Chondrocyte (in vitro differentiated cells): ENCODE data around the gene NOS3. TPM values are rescaled to one million over a fixed set of nuclear protein-coding genes. Genes with fewer than 3 reads are reported as not detected.
A peak's percentile ranks its signal among the peaks of the same experiment; 100 is the strongest.

ENCODE experiments used
- DNase-seq: peaks from one replicate; pipeline ENCODE4 v3.0.0; 2021; ENCODE audit warnings: mixed read lengths, low spot score
- H3K27ac Mint-ChIP-seq: one replicate; pipeline ENCODE4 v1.8.0; 2021; ENCODE audit warnings: mild to moderate bottlenecking, moderate library complexity, mixed read lengths; ENCODE audit not compliant: unreplicated experiment
- H3K27me3 Mint-ChIP-seq: 2 replicates; pipeline ENCODE4 v1.8.0; 2021; ENCODE audit warnings: low read depth, mixed read lengths
- H3K36me3 Mint-ChIP-seq: 2 replicates; pipeline ENCODE4 v1.8.0; 2021; ENCODE audit warnings: low read depth, mixed read lengths
- H3K4me1 Mint-ChIP-seq: 2 replicates; pipeline ENCODE4 v1.8.0; 2021; ENCODE audit warnings: low read depth, mild to moderate bottlenecking, mixed read lengths
- H3K4me3 Mint-ChIP-seq: one replicate; pipeline ENCODE4 v1.8.0; 2021; ENCODE audit warnings: mild to moderate bottlenecking, moderate library complexity, mixed read lengths; ENCODE audit not compliant: unreplicated experiment
- H3K9me3 Mint-ChIP-seq: 2 replicates; pipeline ENCODE4 v1.8.0; 2021; ENCODE audit warnings: low read depth, mixed read lengths
- CTCF ChIP-seq: fragments of 200-600 bp; sonication (generic); IDR thresholded peaks from 2 replicates; pipeline ENCODE4 v1.5.0; 2021; ENCODE audit warnings: antibody characterized with exemption, mild to moderate bottlenecking, moderate library complexity
- long read RNA-seq: library from polyadenylated mRNA; stranded (forward); transcript quantifications from one replicate; pipeline ENCODE4 v2.0.0, GENCODE V29; 2021
- total RNA-seq: library from RNA; stranded (reverse); gene quantifications from 3 replicates; pipeline ENCODE4 v1.2.1, GENCODE V29; 2021

The NOS3 gene
- not detected in 3 replicates for total RNA-seq
- long read RNA-seq: 0 reads

DNA sequence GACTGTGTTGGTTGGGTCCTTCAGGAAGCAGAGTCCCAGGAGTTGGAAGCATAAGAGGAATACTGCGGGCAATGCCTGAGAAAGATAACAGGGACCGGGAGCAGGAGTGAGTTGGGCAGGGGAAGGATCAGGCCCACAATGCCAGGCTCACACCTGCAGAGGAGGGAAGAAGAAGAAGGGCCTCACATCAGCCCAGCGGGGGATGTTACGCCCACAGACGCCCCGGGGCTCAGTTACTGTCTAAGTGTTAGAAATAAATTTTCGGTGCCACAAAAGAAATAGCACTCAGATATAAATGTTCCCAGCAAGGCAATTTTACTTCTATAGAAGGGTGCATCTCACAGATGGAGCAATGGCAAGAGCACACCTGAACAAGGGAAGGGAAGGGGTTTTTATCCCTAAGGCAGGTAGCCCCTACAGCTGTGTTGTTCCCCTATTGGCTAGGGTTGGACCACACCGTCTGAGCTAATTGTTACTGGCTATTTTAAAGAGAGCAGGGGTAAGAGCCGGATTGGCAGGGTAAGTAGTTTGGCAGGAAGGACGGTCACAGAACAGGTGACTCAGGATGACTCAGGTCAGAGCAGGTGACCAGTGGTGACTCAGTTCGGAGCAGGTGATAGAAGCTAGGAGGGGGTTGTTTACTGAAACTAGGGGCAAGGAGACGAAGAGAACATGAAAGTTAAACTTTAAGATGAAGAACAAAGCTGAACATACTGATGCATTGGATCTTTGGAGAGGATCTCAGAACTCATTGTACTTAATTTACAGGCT, at the start of gene NOS3:
Gene NOS3, plus strand, starts transcription at position 602 of the 771 bp plus-strand sequence. CDS start 2,787 bp downstream, outside the sequence.
- DNase-seq: no peak
- peaks cover 14% of the 10 kb centered on the region for H3K4me1 Mint-ChIP-seq
- no peak within 1 kb of the TSS for H3K4me3 Mint-ChIP-seq
- no peak for TF ChIP-seq CTCF
- H3K36me3 Mint-ChIP-seq: peaks cover 2% of the 10 kb centered on the region
- H3K27me3 Mint-ChIP-seq: peaks cover 7% of the 10 kb centered on the region
- H3K27ac Mint-ChIP-seq: no peak within 1 kb of the TSS
- peaks cover 15% of the 10 kb centered on the region for H3K9me3 Mint-ChIP-seq

DNA sequence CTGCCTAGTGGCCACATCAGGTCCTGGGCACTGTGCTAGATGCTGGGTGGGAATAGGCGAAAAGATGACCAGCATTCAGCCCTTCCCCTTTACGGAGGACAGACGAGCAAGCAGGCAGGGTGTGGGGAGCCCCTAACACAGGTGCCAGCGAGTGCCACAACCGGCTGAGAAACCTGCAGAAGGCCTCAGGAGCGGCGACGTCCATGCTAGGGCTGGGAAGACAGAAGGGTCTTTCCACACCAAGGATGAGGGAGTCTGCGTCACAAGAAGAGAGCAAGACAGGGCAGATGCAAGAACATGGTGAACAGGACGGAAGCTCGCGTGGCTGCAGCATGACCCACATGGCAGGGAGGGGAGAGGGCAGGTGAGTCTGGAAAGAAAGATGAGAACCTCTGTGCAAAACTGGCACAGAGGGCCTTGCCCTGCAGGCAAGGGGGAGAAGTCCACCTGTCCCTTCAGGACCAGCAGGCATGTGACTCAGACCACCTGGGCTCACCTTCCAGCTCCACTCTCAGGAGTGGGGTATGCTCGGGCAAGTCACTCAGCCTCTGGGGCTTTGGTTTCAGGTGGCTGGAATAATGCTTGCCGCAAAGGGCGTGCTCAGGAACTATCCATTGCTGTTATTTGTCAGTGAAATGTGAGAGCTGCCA, 49.3 kb upstream of the NOS3 start:
- peak; percentile 43 for DNase-seq
- peaks cover 9% of the 10 kb centered on the region for H3K4me1 Mint-ChIP-seq
- H3K9me3 Mint-ChIP-seq: no peaks in the 10 kb centered on the region
- TF ChIP-seq CTCF: no peak
- H3K27me3 Mint-ChIP-seq: peaks cover 11% of the 10 kb centered on the region
- no peaks in the 10 kb centered on the region for H3K36me3 Mint-ChIP-seq
- no peak overlapping the region for H3K4me3 Mint-ChIP-seq
- H3K27ac Mint-ChIP-seq: no peak overlapping the region

DNA sequence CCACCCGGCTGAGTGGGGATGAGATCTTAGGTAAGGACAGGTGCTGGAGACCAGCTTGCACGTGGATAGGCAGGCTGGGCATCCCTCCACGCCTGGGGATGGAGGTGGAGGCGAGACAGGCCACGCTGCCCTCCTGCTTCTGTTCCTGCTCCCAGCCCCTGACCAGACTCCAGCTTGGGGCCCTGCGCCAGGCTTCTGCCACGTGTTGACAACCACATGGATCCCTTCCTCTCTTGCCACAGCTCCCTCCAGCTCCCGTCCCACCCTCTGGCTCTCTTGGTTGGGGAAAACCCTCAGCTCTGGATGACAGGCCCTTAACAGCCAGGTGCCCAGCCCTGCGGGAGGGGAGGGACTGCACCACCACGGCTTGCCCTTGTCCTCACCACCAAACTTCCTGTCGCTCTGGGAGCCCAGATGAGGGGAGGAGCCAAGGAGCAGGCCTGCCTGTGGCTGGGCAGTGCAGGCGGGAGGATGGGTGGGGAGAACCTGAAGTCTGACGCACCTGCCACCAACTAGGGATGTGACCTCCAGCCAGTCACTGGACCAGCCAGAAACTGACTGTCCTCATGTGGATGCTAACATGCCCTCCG, 48.7 kb upstream of the NOS3 start:
- H3K27ac Mint-ChIP-seq: no peak overlapping the region
- no peak for TF ChIP-seq CTCF
- peak; percentile 89 for DNase-seq

DNA sequence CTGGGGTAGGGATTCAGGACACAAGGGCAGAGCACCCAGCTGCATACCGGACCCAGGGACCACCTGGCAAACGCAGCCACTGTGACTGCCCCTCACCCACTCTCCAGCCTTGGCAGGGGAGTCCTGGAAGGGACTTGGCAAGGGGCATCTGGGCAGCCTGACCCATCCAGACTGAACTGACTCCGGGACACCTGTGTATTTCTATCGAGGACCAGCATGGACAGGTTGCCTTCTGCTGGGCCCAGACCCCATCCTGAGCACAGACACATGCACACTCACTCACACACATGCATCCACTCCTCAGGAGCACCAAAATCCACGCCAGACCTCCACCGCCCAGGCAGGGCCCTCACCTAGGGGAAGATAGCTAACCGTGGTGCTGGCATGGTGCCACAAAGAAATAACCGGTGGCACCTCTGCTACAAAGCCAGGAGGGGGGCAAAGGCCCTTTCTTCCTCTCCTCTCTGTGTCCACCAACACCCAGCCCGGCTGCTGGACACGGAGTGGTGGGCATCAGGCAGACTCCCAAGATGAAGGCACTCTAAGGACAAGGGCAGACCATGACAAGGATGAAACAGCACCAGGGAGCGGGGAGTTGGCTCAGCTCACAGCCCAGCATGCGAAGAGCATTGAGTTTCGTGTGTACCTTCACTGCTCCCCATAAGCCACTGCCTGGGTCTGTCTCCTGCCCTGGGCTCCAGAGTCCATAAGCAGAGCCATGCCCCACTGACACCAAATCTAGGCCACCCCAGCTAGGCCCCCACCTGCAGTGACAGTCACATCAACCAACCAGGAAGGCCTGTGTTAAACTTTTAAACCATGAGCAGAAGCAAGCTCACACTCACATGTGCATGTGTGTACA, 48.0 kb upstream of the NOS3 start:
- Mint-ChIP-seq H3K27ac (no peak overlapping the region), H3K27me3 (peaks cover 9% of the 10 kb centered on the region), H3K4me3 (no peak overlapping the region), H3K9me3 (no peaks in the 10 kb centered on the region), H3K4me1 (peaks cover 6% of the 10 kb centered on the region), H3K36me3 (no peaks in the 10 kb centered on the region)
- TF ChIP-seq CTCF: no peak
- peak; percentile 59 for DNase-seq

More for the DNA sequence above, 48.7 kb upstream of the NOS3 start:
- Mint-ChIP-seq H3K9me3 (no peaks in the 10 kb centered on the region), H3K27me3 (peaks cover 9% of the 10 kb centered on the region), H3K36me3 (no peaks in the 10 kb centered on the region), H3K4me1 (peaks cover 9% of the 10 kb centered on the region), H3K4me3 (no peak overlapping the region)

- Mint-ChIP-seq H3K27ac (no peak overlapping the region), H3K4me1 (peaks cover under 1% of the 10 kb centered on the region), H3K27me3 (peaks cover 7% of the 10 kb centered on the region), H3K9me3 (no peaks in the 10 kb centered on the region), H3K4me3 (no peak overlapping the region), H3K36me3 (no peaks in the 10 kb centered on the region)
- DNase-seq: no peak
- TF ChIP-seq CTCF: no peak
Measured at GRCh38 chr7:150943453-150943814, 47.4 kb upstream of the NOS3 start.
